Keratinocyte (primary cell): ENCODE measurements around the gene P2RY13. TPM values are rescaled to one million over a fixed set of nuclear protein-coding genes. Genes with fewer than 3 reads are reported as not detected.

Experiments used
- DNase-seq: peaks from one replicate; pipeline ENCODE4 v3.0.0-alpha.2; 2011; ENCODE audit warnings: low read depth, missing footprints, low spot score
- FAIRE-seq: peaks from 2 replicates; lab custom pipeline; 2011; peaks lifted over from hg19 to GRCh38; lab: Jason Lieb, UNC
- H2AFZ ChIP-seq: 2 replicates; pipeline ENCODE4 v1.6.0; 2012; ENCODE audit warnings: low read length, control low read depth, inconsistent platforms; ENCODE audit not compliant: control insufficient read depth
- H3K27ac ChIP-seq: 2 replicates; pipeline ENCODE4 v1.5.1; 2011; ENCODE audit warnings: low read length; ENCODE audit not compliant: control insufficient read depth, insufficient read depth
- H3K27me3 ChIP-seq: 3 replicates; pipeline ENCODE4 v1.6.0; 2011; ENCODE audit warnings: low read length; ENCODE audit not compliant: control insufficient read depth, insufficient read depth; ENCODE audit errors: extremely low read depth
- H3K36me3 ChIP-seq, 2 experiments: 2 replicates in 1 of 2; 3 replicates in 1 of 2; pipeline ENCODE4 v1.5.1; 2011; ENCODE audit warnings: low read length in 2 of 2, mild to moderate bottlenecking in 1 of 2; ENCODE audit not compliant: control insufficient read depth in 2 of 2, insufficient read depth in 2 of 2; ENCODE audit errors: extremely low read depth in 1 of 2
- H3K4me1 ChIP-seq: 3 replicates; pipeline ENCODE4 v1.5.1; 2011; ENCODE audit warnings: low read length; ENCODE audit not compliant: control insufficient read depth, insufficient read depth; ENCODE audit errors: extremely low read depth
- H3K4me2 ChIP-seq: 3 replicates; pipeline ENCODE4 v1.6.0; 2011; ENCODE audit warnings: low read depth, low read length; ENCODE audit not compliant: control insufficient read depth, insufficient read depth; ENCODE audit errors: extremely low read depth
- H3K4me3 ChIP-seq, 3 experiments: fragments of 200-600 bp in 1 of 3; sonication (generic) in 1 of 3; 2 replicates in 2 of 3; 3 replicates in 1 of 3; pipeline ENCODE4 v1.5.1; 2011 to 2016; ENCODE audit warnings: low read length in 3 of 3, mild to moderate bottlenecking in 3 of 3, control low read depth in 2 of 3, inconsistent platforms in 1 of 3, low read depth in 1 of 3, mixed read lengths in 1 of 3, mixed run types in 1 of 3, moderate library complexity in 1 of 3; ENCODE audit not compliant: control insufficient read depth in 2 of 3, insufficient read depth in 2 of 3; ENCODE audit errors: extremely low read depth in 1 of 3
- H3K79me2 ChIP-seq: 2 replicates; pipeline ENCODE4 v1.6.0; 2012; ENCODE audit warnings: low read length; ENCODE audit not compliant: control insufficient read depth, insufficient read depth
- H3K9ac ChIP-seq: 3 replicates; pipeline ENCODE4 v1.6.0; 2011; ENCODE audit warnings: low read length; ENCODE audit not compliant: control insufficient read depth, insufficient read depth; ENCODE audit errors: extremely low read depth
- H3K9me1 ChIP-seq: 3 replicates; pipeline ENCODE4 v1.6.0; 2011; ENCODE audit warnings: low read length; ENCODE audit not compliant: control insufficient read depth, insufficient read depth; ENCODE audit errors: extremely low read depth
- H3K9me3 ChIP-seq: 2 replicates; pipeline ENCODE4 v1.5.1; 2012; ENCODE audit warnings: low read depth, low read length; ENCODE audit not compliant: control insufficient read depth
- H4K20me1 ChIP-seq: 3 replicates; pipeline ENCODE4 v1.6.0; 2011; ENCODE audit warnings: low read length; ENCODE audit not compliant: control insufficient read depth, insufficient read depth; ENCODE audit errors: extremely low read depth
- EZH2 ChIP-seq: IDR thresholded peaks from one replicate; pipeline ENCODE4 v1.6.1; 2012; ENCODE audit warnings: inconsistent platforms, mild to moderate bottlenecking, low read length, moderate library complexity
- dilution Hi-C: fragments of 300-500 bp; cut with MboI; formaldehyde crosslinking; loops from one replicate; pipeline ENCODE4 v1.7.0; 2020; ENCODE audit warnings: low sequenced_read_pairs; ENCODE audit not compliant: extremely low pct_ligation_motif_present
- polyA plus RNA-seq, 5 experiments: library from polyadenylated mRNA; depleted of rRNA in 3 of 5; stranded (reverse) in 3 of 5; stranded (forward) in 1 of 5; unstranded in 1 of 5; fragments of >200 nt; gene quantifications; 1 replicate in 1 of 5; 2 replicates in 3 of 5; 3 replicates in 1 of 5; pipeline versions ENCODE4 v1.2.1 to v1.2.3, GENCODE V29; 2011 to 2012; ENCODE audit warnings: missing spikeins in 2 of 5, low read depth in 1 of 5, low replicate concordance in 1 of 5
- TF ChIP-seq, protein P1 (sequence below), 3 experiments: IDR thresholded peaks in 1 of 3; conservative IDR thresholded peaks in 1 of 3; optimal IDR thresholded peaks in 1 of 3; 2 replicates in 2 of 3; 3 replicates in 1 of 3; pipeline versions ENCODE3 to v1.5.1; 2011; ENCODE audit warnings: low read length in 3 of 3, mild to moderate bottlenecking in 3 of 3, moderate library complexity in 2 of 3, control low read depth in 1 of 3, inconsistent platforms in 1 of 3; ENCODE audit not compliant: insufficient read depth in 2 of 3; ENCODE audit errors: extremely low read depth in 1 of 3

The P2RY13 gene
- polyA plus RNA-seq, 1 donor (not counting 4 experiments of a cell fraction or from before 2014, with no cell fraction given), result not detected

DNA sequence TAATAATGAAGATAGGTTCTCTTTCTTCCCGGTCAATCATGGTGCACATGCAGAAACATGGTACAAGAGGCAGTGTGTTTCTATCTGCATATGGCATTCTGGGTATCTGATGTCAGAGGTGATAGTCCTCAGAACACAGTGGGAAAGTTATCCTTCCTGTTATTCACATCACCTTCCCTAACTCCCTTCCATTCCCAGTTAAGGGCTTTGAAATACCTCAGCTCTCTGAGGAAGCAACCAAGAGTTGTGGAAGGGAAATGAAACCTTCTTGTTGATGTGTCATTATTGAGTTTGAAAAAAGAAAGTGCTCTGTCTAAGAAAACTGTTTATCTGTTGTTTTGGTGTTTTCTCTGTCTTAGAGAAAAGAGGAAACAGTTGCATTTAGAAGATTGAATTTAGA lies 21.9 kb upstream of the P2RY13 start:
- H3K27ac ChIP-seq, result no peak overlapping the region
- FAIRE-seq, result no peak
- dilution Hi-C loops, result no loop called here

DNA sequence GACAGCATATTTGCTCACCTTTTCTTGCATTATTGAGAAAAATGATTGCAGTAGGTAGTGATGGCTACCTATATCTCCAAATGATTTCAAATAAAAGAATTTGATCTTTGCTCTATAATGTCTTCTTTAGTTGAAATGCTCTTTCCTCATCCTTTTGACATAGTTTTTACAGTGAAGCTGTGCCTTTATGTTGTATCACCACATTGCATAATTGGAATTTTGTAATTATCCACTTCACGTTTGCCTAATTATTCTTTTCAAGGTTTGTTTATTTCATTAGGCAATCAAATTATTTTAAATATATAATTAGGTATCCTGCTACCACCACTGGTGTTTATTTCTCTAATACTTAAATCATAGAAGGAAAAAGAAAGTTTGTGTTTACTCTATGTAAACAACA lies 21.3 kb upstream of the P2RY13 start:
- Histone ChIP-seq H3K36me3 (no peaks in the 10 kb centered on the region), H3K4me3 (no peak overlapping the region), H3K9me3 (no peaks in the 10 kb centered on the region), H3K27me3 (no peaks in the 10 kb centered on the region), H3K79me2 (no peaks in the 10 kb centered on the region), H2AFZ (no peak overlapping the region), H3K4me2 (no peak overlapping the region), H3K9me1 (no peaks in the 10 kb centered on the region), H3K9ac (no peak overlapping the region), H3K4me1 (no peaks in the 10 kb centered on the region), H3K27ac (no peak overlapping the region), H4K20me1 (no peaks in the 10 kb centered on the region)
- FAIRE-seq, result no peak
- dilution Hi-C loops, result no loop called here
- TF ChIP-seq EZH2, result no peak
- TF ChIP-seq, protein P1, sequence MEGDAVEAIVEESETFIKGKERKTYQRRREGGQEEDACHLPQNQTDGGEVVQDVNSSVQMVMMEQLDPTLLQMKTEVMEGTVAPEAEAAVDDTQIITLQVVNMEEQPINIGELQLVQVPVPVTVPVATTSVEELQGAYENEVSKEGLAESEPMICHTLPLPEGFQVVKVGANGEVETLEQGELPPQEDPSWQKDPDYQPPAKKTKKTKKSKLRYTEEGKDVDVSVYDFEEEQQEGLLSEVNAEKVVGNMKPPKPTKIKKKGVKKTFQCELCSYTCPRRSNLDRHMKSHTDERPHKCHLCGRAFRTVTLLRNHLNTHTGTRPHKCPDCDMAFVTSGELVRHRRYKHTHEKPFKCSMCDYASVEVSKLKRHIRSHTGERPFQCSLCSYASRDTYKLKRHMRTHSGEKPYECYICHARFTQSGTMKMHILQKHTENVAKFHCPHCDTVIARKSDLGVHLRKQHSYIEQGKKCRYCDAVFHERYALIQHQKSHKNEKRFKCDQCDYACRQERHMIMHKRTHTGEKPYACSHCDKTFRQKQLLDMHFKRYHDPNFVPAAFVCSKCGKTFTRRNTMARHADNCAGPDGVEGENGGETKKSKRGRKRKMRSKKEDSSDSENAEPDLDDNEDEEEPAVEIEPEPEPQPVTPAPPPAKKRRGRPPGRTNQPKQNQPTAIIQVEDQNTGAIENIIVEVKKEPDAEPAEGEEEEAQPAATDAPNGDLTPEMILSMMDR (optimal IDR thresholded peaks at IDR 0.05 in 1 of 3, IDR thresholded peaks at IDR 0.05 in 1 of 3, conservative IDR thresholded peaks at IDR 0.05 in 1 of 3; ENCODE audit: extremely low read depth in 1 of 3, insufficient read depth in 2 of 3, low read length in 3 of 3), result no peak
- DNase-seq, result no peak

More for the DNA sequence above, 21.9 kb upstream of the P2RY13 start:
- Histone ChIP-seq H3K9me3 (no peaks in the 10 kb centered on the region), H3K4me2 (no peak overlapping the region), H3K4me1 (no peaks in the 10 kb centered on the region), H3K4me3 (no peak overlapping the region), H3K9me1 (no peaks in the 10 kb centered on the region), H3K79me2 (no peaks in the 10 kb centered on the region), H2AFZ (no peak overlapping the region), H3K36me3 (no peaks in the 10 kb centered on the region), H4K20me1 (no peaks in the 10 kb centered on the region), H3K9ac (no peak overlapping the region), H3K27me3 (no peaks in the 10 kb centered on the region)
- DNase-seq, result no peak
- TF ChIP-seq EZH2, result no peak
- TF ChIP-seq, protein P1 (optimal IDR thresholded peaks at IDR 0.05 in 1 of 3, IDR thresholded peaks at IDR 0.05 in 1 of 3, conservative IDR thresholded peaks at IDR 0.05 in 1 of 3; ENCODE audit: extremely low read depth in 1 of 3, insufficient read depth in 2 of 3, low read length in 3 of 3), result no peak
